Measurements from ENCODE around the gene MACC1. TPM values are rescaled to one million over a fixed set of nuclear protein-coding genes. Genes with fewer than 3 reads are reported as not detected.
A peak's percentile ranks its signal among the peaks of the same experiment; 100 is the strongest.

The MACC1 gene
- total and polyA plus RNA-seq, 2 experiments from 2014 or later, result 3.4 to 13.4 TPM

DNA sequence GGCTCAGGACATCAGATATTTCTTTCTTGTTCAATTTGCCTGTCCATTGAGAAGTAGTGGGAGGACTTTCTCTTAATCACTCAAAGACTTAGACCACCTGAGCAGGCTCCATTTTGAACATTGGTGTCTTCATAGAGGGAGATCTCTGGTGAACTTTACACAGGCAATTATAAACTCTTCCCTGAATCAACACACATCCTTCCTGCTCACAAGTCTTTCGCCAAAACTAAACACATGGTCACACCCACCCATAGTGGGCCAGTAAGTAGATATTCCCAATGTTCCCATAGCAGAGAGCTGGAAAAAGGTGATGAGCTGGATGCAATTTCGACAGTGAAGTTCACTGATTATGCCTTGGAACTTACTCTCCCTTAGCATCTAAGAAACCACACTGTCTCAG lies 8.2 kb upstream of the MACC1 start:
- no peak overlapping the region for H3K4me3 ChIP-seq
- Mint-ChIP-seq H3K9me3 (no peaks in the 10 kb centered on the region), H3K4me3 (no peak overlapping the region), H3K27ac (no peak overlapping the region), H3K4me1 (peaks cover 4% of the 10 kb centered on the region), H3K36me3 (ENCODE audit: low read depth) (no peaks in the 10 kb centered on the region), H3K27me3 (ENCODE audit: insufficient read depth, low read depth, poor library complexity) (no peaks in the 10 kb centered on the region)
- H3F3A ChIP-seq (replicated peaks; ENCODE audit: low read depth), result no peaks in the 10 kb centered on the region
- TF ChIP-seq POLR2AphosphoS5 (IDR thresholded peaks at IDR 0.05; ENCODE audit: low read depth), result no peak
- TF ChIP-seq, protein P1, sequence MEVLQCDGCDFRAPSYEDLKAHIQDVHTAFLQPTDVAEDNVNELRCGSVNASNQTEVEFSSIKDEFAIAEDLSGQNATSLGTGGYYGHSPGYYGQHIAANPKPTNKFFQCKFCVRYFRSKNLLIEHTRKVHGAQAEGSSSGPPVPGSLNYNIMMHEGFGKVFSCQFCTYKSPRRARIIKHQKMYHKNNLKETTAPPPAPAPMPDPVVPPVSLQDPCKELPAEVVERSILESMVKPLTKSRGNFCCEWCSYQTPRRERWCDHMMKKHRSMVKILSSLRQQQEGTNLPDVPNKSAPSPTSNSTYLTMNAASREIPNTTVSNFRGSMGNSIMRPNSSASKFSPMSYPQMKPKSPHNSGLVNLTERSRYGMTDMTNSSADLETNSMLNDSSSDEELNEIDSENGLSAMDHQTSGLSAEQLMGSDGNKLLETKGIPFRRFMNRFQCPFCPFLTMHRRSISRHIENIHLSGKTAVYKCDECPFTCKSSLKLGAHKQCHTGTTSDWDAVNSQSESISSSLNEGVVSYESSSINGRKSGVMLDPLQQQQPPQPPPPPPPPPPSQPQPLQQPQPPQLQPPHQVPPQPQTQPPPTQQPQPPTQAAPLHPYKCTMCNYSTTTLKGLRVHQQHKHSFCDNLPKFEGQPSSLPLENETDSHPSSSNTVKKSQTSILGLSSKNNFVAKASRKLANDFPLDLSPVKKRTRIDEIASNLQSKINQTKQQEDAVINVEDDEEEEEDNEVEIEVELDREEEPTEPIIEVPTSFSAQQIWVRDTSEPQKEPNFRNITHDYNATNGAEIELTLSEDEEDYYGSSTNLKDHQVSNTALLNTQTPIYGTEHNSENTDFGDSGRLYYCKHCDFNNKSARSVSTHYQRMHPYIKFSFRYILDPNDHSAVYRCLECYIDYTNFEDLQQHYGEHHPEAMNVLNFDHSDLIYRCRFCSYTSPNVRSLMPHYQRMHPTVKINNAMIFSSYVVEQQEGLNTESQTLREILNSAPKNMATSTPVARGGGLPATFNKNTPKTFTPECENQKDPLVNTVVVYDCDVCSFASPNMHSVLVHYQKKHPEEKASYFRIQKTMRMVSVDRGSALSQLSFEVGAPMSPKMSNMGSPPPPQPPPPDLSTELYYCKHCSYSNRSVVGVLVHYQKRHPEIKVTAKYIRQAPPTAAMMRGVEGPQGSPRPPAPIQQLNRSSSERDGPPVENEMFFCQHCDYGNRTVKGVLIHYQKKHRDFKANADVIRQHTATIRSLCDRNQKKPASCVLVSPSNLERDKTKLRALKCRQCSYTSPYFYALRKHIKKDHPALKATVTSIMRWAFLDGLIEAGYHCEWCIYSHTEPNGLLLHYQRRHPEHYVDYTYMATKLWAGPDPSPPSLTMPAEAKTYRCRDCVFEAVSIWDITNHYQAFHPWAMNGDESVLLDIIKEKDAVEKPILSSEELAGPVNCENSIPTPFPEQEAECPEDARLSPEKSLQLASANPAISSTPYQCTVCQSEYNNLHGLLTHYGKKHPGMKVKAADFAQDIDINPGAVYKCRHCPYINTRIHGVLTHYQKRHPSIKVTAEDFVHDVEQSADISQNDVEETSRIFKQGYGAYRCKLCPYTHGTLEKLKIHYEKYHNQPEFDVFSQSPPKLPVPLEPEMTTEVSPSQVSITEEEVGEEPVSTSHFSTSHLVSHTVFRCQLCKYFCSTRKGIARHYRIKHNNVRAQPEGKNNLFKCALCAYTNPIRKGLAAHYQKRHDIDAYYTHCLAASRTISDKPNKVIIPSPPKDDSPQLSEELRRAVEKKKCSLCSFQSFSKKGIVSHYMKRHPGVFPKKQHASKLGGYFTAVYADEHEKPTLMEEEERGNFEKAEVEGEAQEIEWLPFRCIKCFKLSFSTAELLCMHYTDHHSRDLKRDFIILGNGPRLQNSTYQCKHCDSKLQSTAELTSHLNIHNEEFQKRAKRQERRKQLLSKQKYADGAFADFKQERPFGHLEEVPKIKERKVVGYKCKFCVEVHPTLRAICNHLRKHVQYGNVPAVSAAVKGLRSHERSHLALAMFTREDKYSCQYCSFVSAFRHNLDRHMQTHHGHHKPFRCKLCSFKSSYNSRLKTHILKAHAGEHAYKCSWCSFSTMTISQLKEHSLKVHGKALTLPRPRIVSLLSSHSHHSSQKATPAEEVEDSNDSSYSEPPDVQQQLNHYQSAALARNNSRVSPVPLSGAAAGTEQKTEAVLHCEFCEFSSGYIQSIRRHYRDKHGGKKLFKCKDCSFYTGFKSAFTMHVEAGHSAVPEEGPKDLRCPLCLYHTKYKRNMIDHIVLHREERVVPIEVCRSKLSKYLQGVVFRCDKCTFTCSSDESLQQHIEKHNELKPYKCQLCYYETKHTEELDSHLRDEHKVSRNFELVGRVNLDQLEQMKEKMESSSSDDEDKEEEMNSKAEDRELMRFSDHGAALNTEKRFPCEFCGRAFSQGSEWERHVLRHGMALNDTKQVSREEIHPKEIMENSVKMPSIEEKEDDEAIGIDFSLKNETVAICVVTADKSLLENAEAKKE (CRISPR knock-in tag; IDR thresholded peaks at IDR 0.05), result no peak
- TF ChIP-seq CREB1 (CRISPR knock-in tag; IDR thresholded peaks at IDR 0.05; ENCODE audit: low read depth), result no peak
- TF ChIP-seq, protein P2, sequence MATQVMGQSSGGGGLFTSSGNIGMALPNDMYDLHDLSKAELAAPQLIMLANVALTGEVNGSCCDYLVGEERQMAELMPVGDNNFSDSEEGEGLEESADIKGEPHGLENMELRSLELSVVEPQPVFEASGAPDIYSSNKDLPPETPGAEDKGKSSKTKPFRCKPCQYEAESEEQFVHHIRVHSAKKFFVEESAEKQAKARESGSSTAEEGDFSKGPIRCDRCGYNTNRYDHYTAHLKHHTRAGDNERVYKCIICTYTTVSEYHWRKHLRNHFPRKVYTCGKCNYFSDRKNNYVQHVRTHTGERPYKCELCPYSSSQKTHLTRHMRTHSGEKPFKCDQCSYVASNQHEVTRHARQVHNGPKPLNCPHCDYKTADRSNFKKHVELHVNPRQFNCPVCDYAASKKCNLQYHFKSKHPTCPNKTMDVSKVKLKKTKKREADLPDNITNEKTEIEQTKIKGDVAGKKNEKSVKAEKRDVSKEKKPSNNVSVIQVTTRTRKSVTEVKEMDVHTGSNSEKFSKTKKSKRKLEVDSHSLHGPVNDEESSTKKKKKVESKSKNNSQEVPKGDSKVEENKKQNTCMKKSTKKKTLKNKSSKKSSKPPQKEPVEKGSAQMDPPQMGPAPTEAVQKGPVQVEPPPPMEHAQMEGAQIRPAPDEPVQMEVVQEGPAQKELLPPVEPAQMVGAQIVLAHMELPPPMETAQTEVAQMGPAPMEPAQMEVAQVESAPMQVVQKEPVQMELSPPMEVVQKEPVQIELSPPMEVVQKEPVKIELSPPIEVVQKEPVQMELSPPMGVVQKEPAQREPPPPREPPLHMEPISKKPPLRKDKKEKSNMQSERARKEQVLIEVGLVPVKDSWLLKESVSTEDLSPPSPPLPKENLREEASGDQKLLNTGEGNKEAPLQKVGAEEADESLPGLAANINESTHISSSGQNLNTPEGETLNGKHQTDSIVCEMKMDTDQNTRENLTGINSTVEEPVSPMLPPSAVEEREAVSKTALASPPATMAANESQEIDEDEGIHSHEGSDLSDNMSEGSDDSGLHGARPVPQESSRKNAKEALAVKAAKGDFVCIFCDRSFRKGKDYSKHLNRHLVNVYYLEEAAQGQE (IDR thresholded peaks at IDR 0.05; ENCODE audit: unreplicated experiment), result no peak
- TF ChIP-seq, protein P3, sequence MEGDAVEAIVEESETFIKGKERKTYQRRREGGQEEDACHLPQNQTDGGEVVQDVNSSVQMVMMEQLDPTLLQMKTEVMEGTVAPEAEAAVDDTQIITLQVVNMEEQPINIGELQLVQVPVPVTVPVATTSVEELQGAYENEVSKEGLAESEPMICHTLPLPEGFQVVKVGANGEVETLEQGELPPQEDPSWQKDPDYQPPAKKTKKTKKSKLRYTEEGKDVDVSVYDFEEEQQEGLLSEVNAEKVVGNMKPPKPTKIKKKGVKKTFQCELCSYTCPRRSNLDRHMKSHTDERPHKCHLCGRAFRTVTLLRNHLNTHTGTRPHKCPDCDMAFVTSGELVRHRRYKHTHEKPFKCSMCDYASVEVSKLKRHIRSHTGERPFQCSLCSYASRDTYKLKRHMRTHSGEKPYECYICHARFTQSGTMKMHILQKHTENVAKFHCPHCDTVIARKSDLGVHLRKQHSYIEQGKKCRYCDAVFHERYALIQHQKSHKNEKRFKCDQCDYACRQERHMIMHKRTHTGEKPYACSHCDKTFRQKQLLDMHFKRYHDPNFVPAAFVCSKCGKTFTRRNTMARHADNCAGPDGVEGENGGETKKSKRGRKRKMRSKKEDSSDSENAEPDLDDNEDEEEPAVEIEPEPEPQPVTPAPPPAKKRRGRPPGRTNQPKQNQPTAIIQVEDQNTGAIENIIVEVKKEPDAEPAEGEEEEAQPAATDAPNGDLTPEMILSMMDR (conservative IDR thresholded peaks at IDR 0.05; ENCODE audit: low read depth in 2 of 2), result no peak
- TF ChIP-seq EZH2 (IDR thresholded peaks at IDR 0.05; ENCODE audit: low read depth, unreplicated experiment), result no peak
- H3K9me2 ChIP-seq (ENCODE audit: insufficient read depth), result no peaks in the 10 kb centered on the region
- no peaks in the 10 kb centered on the region for H4K20me1 ChIP-seq (replicated peaks; ENCODE audit: insufficient read depth)
- DNase-seq (ENCODE audit: low spot score), result no peak
- H3K27ac ChIP-seq (ENCODE audit: low read depth), result no peak overlapping the region
- no peaks in the 10 kb centered on the region for H3K79me2 ChIP-seq (replicated peaks; ENCODE audit: insufficient read depth)
- no peaks in the 10 kb centered on the region for H3K4me1 ChIP-seq (ENCODE audit: insufficient read depth)
- no peaks in the 10 kb centered on the region for H3K27me3 ChIP-seq (ENCODE audit: insufficient read depth)
- no peaks in the 10 kb centered on the region for H3K36me3 ChIP-seq (ENCODE audit: insufficient read depth)
- no peak for ATAC-seq
- no peak overlapping the region for H3K4me2 ChIP-seq
- H2AFZ ChIP-seq, result 0 out of 2 replicates have a peak overlapping the region, but pooled peaks have one; percentile 35

Measured in GM23338 (cell line).